Gastroesophageal sphincter (tissue), 3 donors: ENCODE measurements around the gene CYTL1.

Experiments used
- CTCF ChIP-seq, 4 experiments: fragments of 200-600 bp in 2 of 4; fragments of 450-650 bp in 2 of 4; sonication (generic) in 1 of 4; IDR thresholded peaks; one replicate each; pipeline ENCODE4 v1.5.1; 2017 to 2019; ENCODE audit warnings: antibody characterized with exemption in 4 of 4, mild to moderate bottlenecking in 2 of 4, moderate library complexity in 2 of 4
- EP300 ChIP-seq: sonication (generic); formaldehyde crosslinking; IDR thresholded peaks from one replicate; pipeline ENCODE4 v1.6.1; 2017; ENCODE audit warnings: antibody characterized with exemption, mild to moderate bottlenecking
- POLR2A ChIP-seq, 2 donors: fragments of 450-650 bp; IDR thresholded peaks; one replicate each; pipeline ENCODE4 v1.6.1; 2017; ENCODE audit warnings: antibody characterized with exemption in 2 of 2, mild to moderate bottlenecking in 2 of 2, moderate library complexity in 1 of 2

GRCh38 chr4:4974727-4975126, 44.5 kb downstream of the CYTL1 start:
- TF ChIP-seq CTCF (IDR thresholded peaks at IDR 0.05), result no peak
- no peak for TF ChIP-seq POLR2A (IDR thresholded peaks at IDR 0.05)
- no peak for TF ChIP-seq EP300
